Peyer's patch (tissue), 4 donors: ENCODE results near the gene SKI.

Source experiments
- POLR2A ChIP-seq, 2 donors: fragments of 450-650 bp; IDR thresholded peaks; one replicate each; pipeline ENCODE4 v1.5.1; 2017; ENCODE audit warnings: antibody characterized with exemption in 2 of 2, mild to moderate bottlenecking in 2 of 2, moderate library complexity in 2 of 2
- TF ChIP-seq, protein P1 (sequence below), 6 experiments: fragments of 450-650 bp in 4 of 6; fragments of 200-600 bp in 2 of 6; sonication (generic) in 1 of 6; IDR thresholded peaks; one replicate each; pipeline ENCODE4 v1.5.1; 2017 to 2019; ENCODE audit warnings: antibody characterized with exemption in 6 of 6, mild to moderate bottlenecking in 3 of 6, moderate library complexity in 1 of 6

DNA sequence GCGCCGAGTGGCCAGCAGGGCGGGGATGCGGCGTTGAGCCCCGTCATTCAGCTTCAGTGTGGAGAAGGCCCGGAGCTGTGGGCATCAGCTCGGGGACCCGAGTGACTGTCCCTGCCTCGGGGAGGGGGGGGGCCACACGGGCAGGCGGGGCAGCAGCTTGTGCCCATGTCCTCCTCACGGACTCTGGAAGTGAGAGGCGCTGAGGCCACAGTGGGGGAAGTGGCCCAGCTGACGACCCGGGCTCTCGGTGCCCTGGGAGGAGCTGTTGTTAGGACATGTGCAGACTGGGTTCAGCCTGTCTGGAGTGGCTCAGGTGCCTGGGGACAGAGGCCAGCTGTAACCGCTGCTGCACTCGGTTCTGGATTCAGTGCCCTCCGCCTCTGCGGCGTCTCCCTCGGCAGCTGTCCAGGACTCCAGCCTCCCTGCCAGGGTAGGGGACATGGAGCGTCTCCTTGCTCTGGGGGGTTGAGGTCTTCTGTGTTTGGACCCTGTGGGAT is 71.1 kb downstream of the SKI start:
- TF ChIP-seq, protein P1, sequence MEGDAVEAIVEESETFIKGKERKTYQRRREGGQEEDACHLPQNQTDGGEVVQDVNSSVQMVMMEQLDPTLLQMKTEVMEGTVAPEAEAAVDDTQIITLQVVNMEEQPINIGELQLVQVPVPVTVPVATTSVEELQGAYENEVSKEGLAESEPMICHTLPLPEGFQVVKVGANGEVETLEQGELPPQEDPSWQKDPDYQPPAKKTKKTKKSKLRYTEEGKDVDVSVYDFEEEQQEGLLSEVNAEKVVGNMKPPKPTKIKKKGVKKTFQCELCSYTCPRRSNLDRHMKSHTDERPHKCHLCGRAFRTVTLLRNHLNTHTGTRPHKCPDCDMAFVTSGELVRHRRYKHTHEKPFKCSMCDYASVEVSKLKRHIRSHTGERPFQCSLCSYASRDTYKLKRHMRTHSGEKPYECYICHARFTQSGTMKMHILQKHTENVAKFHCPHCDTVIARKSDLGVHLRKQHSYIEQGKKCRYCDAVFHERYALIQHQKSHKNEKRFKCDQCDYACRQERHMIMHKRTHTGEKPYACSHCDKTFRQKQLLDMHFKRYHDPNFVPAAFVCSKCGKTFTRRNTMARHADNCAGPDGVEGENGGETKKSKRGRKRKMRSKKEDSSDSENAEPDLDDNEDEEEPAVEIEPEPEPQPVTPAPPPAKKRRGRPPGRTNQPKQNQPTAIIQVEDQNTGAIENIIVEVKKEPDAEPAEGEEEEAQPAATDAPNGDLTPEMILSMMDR (IDR thresholded peaks at IDR 0.05), result no peak
- no peak for TF ChIP-seq POLR2A (IDR thresholded peaks at IDR 0.05)
